ENCODE results near the gene KRCC1.

DNA sequence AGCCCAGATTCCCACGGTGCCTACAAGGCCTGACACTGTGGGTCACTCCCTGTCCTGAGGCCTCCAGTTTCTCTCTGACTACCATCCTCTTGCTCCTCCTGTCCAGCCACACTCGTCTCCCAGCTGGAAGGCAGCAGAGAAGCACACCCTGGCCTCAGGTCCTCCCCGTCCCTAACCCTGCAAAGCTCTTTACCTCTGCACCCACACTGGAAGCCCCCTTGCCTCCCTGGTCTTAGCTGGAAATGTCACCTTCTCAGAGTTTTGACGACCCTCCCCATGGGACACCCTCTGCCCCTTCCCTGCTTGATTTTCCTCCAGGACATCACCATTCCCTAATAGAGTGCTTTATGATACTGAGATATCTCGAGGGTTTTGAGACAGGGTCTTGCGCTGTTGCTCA, 49.8 kb downstream of the KRCC1 start:
- TF ChIP-seq CTCF (IDR thresholded peaks at IDR 0.05; ENCODE audit: low read depth, low read length, poor library complexity, severe bottlenecking): no peak
- TF ChIP-seq EZH2phosphoT487 (IDR thresholded peaks at IDR 0.05; ENCODE audit: borderline replicate concordance, low read length): no peak
